RWPE2 (cell line): ENCODE measurements around the gene PAFAH2.

Source experiments
- ATAC-seq: fragments of 200-7000 bp; cut with Tn5 transposase; 3 replicates; pipeline ENCODE4 v1.9.1; 2021; ENCODE audit warnings: low read depth
- DNase-seq: peaks from one replicate; pipeline ENCODE4 v3.0.0-alpha.2; 2020; ENCODE audit warnings: low spot score
- H3K27ac ChIP-seq: fragments of 450-650 bp; 2 replicates; pipeline ENCODE4 v1.5.1; 2017; ENCODE audit warnings: mild to moderate bottlenecking; ENCODE audit not compliant: poor library complexity, severe bottlenecking
- H3K27me3 ChIP-seq: fragments of 250-450 bp; sonication (Bioruptor Pico); 2 replicates; pipeline ENCODE4 v1.5.1; 2021; ENCODE audit warnings: mild to moderate bottlenecking, moderate library complexity; ENCODE audit not compliant: insufficient read depth, poor library complexity, severe bottlenecking
- H3K36me3 ChIP-seq: fragments of 250-450 bp; sonication (Bioruptor Pico); 2 replicates; pipeline ENCODE4 v1.5.1; 2020; ENCODE audit warnings: low read depth, mild to moderate bottlenecking, moderate library complexity
- H3K4me1 ChIP-seq: fragments of 250-450 bp; sonication (Bioruptor Pico); 2 replicates; pipeline ENCODE4 v1.5.1; 2021; ENCODE audit warnings: mild to moderate bottlenecking, moderate library complexity; ENCODE audit not compliant: insufficient read depth, poor library complexity, severe bottlenecking
- H3K4me3 ChIP-seq: fragments of 250-450 bp; sonication (Bioruptor Pico); 2 replicates; pipeline ENCODE4 v1.5.1; 2021; ENCODE audit warnings: mild to moderate bottlenecking, moderate library complexity; ENCODE audit not compliant: severe bottlenecking
- H3K9me3 ChIP-seq: fragments of 250-450 bp; sonication (Bioruptor Pico); 2 replicates; pipeline ENCODE4 v1.5.1; 2021; ENCODE audit warnings: mild to moderate bottlenecking, moderate library complexity; ENCODE audit not compliant: severe bottlenecking
- TF ChIP-seq, protein P1 (sequence below): fragments of 450-650 bp; IDR thresholded peaks from one replicate; pipeline ENCODE4 v1.5.1; 2017; ENCODE audit warnings: mild to moderate bottlenecking, moderate library complexity; ENCODE audit not compliant: poor library complexity, severe bottlenecking

Gene PAFAH2

GRCh38 chr1:26035203-26035958 lies 37.5 kb upstream of the PAFAH2 start:
- H3K27ac ChIP-seq = peak overlapping the region; percentile 33
- peak overlapping the region; percentile 79 for H3K4me3 ChIP-seq
- H3K9me3 ChIP-seq = no peaks in the 10 kb centered on the region
- DNase-seq (peak; percentile 95), ATAC-seq (peak; percentile 84)
- H3K36me3 ChIP-seq = no peaks in the 10 kb centered on the region
- TF ChIP-seq, protein P1, sequence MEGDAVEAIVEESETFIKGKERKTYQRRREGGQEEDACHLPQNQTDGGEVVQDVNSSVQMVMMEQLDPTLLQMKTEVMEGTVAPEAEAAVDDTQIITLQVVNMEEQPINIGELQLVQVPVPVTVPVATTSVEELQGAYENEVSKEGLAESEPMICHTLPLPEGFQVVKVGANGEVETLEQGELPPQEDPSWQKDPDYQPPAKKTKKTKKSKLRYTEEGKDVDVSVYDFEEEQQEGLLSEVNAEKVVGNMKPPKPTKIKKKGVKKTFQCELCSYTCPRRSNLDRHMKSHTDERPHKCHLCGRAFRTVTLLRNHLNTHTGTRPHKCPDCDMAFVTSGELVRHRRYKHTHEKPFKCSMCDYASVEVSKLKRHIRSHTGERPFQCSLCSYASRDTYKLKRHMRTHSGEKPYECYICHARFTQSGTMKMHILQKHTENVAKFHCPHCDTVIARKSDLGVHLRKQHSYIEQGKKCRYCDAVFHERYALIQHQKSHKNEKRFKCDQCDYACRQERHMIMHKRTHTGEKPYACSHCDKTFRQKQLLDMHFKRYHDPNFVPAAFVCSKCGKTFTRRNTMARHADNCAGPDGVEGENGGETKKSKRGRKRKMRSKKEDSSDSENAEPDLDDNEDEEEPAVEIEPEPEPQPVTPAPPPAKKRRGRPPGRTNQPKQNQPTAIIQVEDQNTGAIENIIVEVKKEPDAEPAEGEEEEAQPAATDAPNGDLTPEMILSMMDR = no peak
- H3K27me3 ChIP-seq = no peaks in the 10 kb centered on the region
- H3K4me1 ChIP-seq = peaks cover 6% of the 10 kb centered on the region

GRCh38 chr1:26034504-26035202 lies 36.8 kb upstream of the PAFAH2 start:
- peaks cover 6% of the 10 kb centered on the region for H3K4me1 ChIP-seq
- ATAC-seq (peak; percentile 23; the same call in 2 of the 3 replicates), DNase-seq (no peak)
- no peak overlapping the region for H3K27ac ChIP-seq
- H3K27me3 ChIP-seq = no peaks in the 10 kb centered on the region
- H3K4me3 ChIP-seq = peak overlapping the region; percentile 79
- H3K36me3 ChIP-seq = no peaks in the 10 kb centered on the region
- H3K9me3 ChIP-seq = no peaks in the 10 kb centered on the region
- TF ChIP-seq, protein P1 = no peak

DNA sequence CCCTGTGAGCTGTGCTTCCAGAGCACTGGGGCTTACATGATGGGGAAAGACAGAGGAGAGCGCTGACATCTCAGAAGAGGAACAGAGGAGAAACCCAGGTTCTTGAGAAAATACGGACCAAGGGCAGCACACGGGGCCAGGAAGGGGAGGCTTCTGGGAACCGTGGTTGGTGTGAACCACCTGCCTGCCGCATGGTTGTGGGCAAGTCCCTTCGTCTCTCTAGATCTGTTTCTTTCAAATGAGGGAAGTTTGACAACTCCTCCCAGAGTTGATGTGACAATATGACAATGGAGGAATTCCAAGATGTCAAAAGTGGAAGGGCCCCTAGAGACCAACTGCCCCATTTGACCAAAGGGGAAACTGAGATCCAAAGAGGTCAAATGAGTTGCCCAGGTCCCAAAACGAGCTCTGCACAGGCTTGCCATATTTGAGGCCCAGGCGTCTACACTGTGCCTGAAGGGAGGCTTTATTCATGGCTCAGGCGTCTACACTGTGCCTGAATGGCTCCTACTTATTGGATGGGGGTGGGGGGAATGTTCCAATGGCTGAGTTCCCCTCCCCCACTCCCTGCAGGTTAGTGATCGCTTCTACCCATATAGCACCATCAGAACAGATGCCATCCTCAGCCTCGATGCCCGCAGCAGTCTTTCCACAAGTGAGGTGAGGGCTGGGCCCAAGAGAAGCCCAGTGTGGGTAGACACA lies 34.9 kb upstream of the PAFAH2 start:
- no peak overlapping the region for H3K4me3 ChIP-seq
- H3K4me1 ChIP-seq = peaks cover 6% of the 10 kb centered on the region
- TF ChIP-seq, protein P1 = no peak
- no peaks in the 10 kb centered on the region for H3K36me3 ChIP-seq
- DNase-seq = no peak
- no peak overlapping the region for H3K27ac ChIP-seq
- no peaks in the 10 kb centered on the region for H3K9me3 ChIP-seq
- ATAC-seq = no peak
- no peaks in the 10 kb centered on the region for H3K27me3 ChIP-seq

DNA sequence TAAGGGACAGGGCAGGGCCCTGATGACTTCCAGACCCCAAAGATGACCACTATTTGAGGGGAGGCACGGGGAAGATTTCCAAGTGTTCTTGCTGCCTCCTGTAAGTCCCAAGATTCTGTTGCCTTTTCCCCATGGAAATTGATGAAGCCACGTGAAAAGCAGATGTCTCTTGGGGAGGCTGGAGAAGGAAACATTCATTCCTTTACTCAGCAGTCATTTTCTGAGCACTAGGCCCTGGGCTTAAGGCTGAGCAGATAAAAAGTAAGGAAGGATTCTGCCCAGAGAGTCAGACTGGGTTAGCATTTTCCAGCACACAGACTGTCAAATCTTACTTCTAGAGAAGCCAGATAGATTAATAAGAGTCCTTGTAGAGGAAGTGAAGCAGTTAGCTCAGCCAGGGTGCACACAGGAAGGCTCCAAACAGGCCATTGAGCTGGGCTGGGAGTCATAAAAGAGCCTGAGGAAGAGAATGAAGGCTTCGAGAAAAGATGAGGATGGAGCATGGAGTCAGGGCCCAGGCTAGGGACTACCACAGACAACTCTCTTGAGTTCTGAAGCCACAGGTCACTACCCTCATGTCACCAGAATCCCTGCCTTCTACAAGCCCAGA lies 33.9 kb upstream of the PAFAH2 start:
- H3K36me3 ChIP-seq = no peaks in the 10 kb centered on the region
- ATAC-seq = no peak
- peaks cover 6% of the 10 kb centered on the region for H3K4me1 ChIP-seq
- no peaks in the 10 kb centered on the region for H3K9me3 ChIP-seq
- DNase-seq = no peak
- no peak overlapping the region for H3K4me3 ChIP-seq
- TF ChIP-seq, protein P1 = no peak
- H3K27ac ChIP-seq = no peak overlapping the region
- H3K27me3 ChIP-seq = no peaks in the 10 kb centered on the region
